Kidney (tissue), 14 donors: ENCODE data around the gene SYT13. TPM values are rescaled to one million over a fixed set of nuclear protein-coding genes. Genes with fewer than 3 reads are reported as not detected.

Experiments
- DNase-seq, 5 donors: peaks; one replicate each; pipeline ENCODE4 v3.0.0-alpha.2; 2013 to 2020
- FAIRE-seq: peaks from 2 replicates; lab custom pipeline; 2012; peaks lifted over from hg19 to GRCh38; lab: Jason Lieb, UNC
- H3K27ac ChIP-seq, 2 donors: one replicate each; pipeline ENCODE4 v1.7.0; 2013; ENCODE audit warnings: low read depth in 2 of 2, low read length in 2 of 2, inconsistent platforms in 1 of 2
- H3K27me3 ChIP-seq: one replicate; pipeline ENCODE4 v1.7.1; 2013; ENCODE audit warnings: low read length, inconsistent platforms; ENCODE audit not compliant: control insufficient read depth, insufficient read depth
- H3K36me3 ChIP-seq, 3 donors: one replicate each; pipeline versions ENCODE4 v1.7.0 to v1.7.1; 2013; ENCODE audit warnings: low read length in 3 of 3, control low read depth in 1 of 3, inconsistent platforms in 1 of 3; ENCODE audit not compliant: insufficient read depth in 3 of 3, control insufficient read depth in 2 of 3
- H3K4me1 ChIP-seq, 3 donors: one replicate each; pipeline versions ENCODE4 v1.7.0 to v1.7.1; 2013; ENCODE audit warnings: low read length in 3 of 3, inconsistent platforms in 1 of 3, low read depth in 1 of 3; ENCODE audit not compliant: control insufficient read depth in 2 of 3, insufficient read depth in 2 of 3
- H3K4me3 ChIP-seq, 3 donors: one replicate each; pipeline versions ENCODE4 v1.7.0 to v1.8.1; 2013; ENCODE audit warnings: low read length in 3 of 3, control low read depth in 1 of 3, inconsistent platforms in 1 of 3
- H3K9ac ChIP-seq, 3 donors: one replicate each; pipeline versions ENCODE4 v1.7.0 to v1.7.1; 2013; ENCODE audit warnings: low read length in 3 of 3, control low read depth in 1 of 3, inconsistent platforms in 1 of 3
- H3K9me3 ChIP-seq, 3 donors: one replicate each; pipeline versions ENCODE4 v1.7.0 to v1.7.1; 2013; ENCODE audit warnings: low read length in 3 of 3, control low read depth in 1 of 3, inconsistent platforms in 1 of 3; ENCODE audit not compliant: control insufficient read depth in 2 of 3, insufficient read depth in 1 of 3
- CTCF ChIP-seq: IDR thresholded peaks from 3 replicates; pipeline ENCODE4 v1.5.1; 2012; ENCODE audit warnings: mild to moderate bottlenecking, moderate library complexity, borderline replicate concordance; ENCODE audit not compliant: insufficient read depth; ENCODE audit errors: extremely low read depth
- intact Hi-C: fragments of 100-400 bp; cut with DNase I; formaldehyde crosslinking; loops from one replicate; pipeline ENCODE4 v1.11.1; 2022
- polyA plus RNA-seq: library from polyadenylated mRNA; stranded (reverse); fragments of 350-450 nt; fragmentation: Illumina TruSeq; extraction: RNeasy Lipid Tissue Mini Kit (QIAGEN cat#74804); gene quantifications from one replicate; pipeline ENCODE4 v1.2.3, GENCODE V29; 2014; ENCODE audit warnings: low read depth, low replicate concordance; ENCODE audit not compliant: insufficient read depth
- total RNA-seq: library from RNA; stranded (reverse); fragmentation: NEBNext Ultra II Directional; extraction: Animal tissue kit (Norgen Biotek cat#: 25700); gene quantifications from one replicate; pipeline ENCODE4 v1.2.1, GENCODE V29; 2021
- donor health status: control.
- donor health status: control.
- donor health status: control.
- donor health status: control.
- donor health status: control.
- donor health status: DM: yes; HTN: yes; CAD: no.
- donor health status: Normal renal cell carcinoma (clear cell type).

The SYT13 gene
- total and polyA plus RNA-seq, 2 donors from 2014 or later, result 6.8 to 16.4 TPM

GRCh38 chr11:45321031-45321595, 35.0 kb upstream of the SYT13 start:
- H3K9ac ChIP-seq, result no peak overlapping the region
- no peak for DNase-seq
- no peak overlapping the region for H3K4me3 ChIP-seq
- intact Hi-C loops, result loop anchor here (10.0 kb wide), 1 partner anchor 386 kb away; no protein-coding TSS in a partner anchor
- no peak for TF ChIP-seq CTCF
- H3K27ac ChIP-seq, result no peak overlapping the region
- no peak for FAIRE-seq
- H3K36me3 ChIP-seq, result no peaks in the 10 kb centered on the region
- no peaks in the 10 kb centered on the region for H3K27me3 ChIP-seq
- H3K4me1 ChIP-seq, result no peaks in the 10 kb centered on the region
- H3K9me3 ChIP-seq, result no peaks in the 10 kb centered on the region

GRCh38 chr11:45320371-45320770, 34.2 kb upstream of the SYT13 start:
- Histone ChIP-seq H3K9me3 (no peaks in the 10 kb centered on the region), H3K9ac (no peak overlapping the region), H3K36me3 (no peaks in the 10 kb centered on the region), H3K4me1 (no peaks in the 10 kb centered on the region), H3K27me3 (no peaks in the 10 kb centered on the region), H3K4me3 (no peak overlapping the region), H3K27ac (no peak overlapping the region)
- no peak for DNase-seq
- no peak for TF ChIP-seq CTCF
- no peak for FAIRE-seq
- intact Hi-C loops, result loop anchor here (10.0 kb wide), 1 partner anchor 386 kb away; no protein-coding TSS in a partner anchor

GRCh38 chr11:45319077-45319476, 32.9 kb upstream of the SYT13 start:
- H3K27ac ChIP-seq, result no peak overlapping the region
- H3K4me3 ChIP-seq, result no peak overlapping the region
- H3K4me1 ChIP-seq, result no peaks in the 10 kb centered on the region
- no peak for DNase-seq
- FAIRE-seq, result no peak
- intact Hi-C loops, result no loop called here
- H3K9ac ChIP-seq, result no peak overlapping the region
- no peak for TF ChIP-seq CTCF
- no peaks in the 10 kb centered on the region for H3K9me3 ChIP-seq
- no peaks in the 10 kb centered on the region for H3K27me3 ChIP-seq
- H3K36me3 ChIP-seq, result no peaks in the 10 kb centered on the region

GRCh38 chr11:45318516-45318915, 32.4 kb upstream of the SYT13 start:
- DNase-seq (no peak), FAIRE-seq (no peak)
- Histone ChIP-seq H3K9ac (no peak overlapping the region), H3K9me3 (no peaks in the 10 kb centered on the region), H3K27me3 (no peaks in the 10 kb centered on the region), H3K4me1 (no peaks in the 10 kb centered on the region), H3K36me3 (no peaks in the 10 kb centered on the region), H3K4me3 (no peak overlapping the region), H3K27ac (no peak overlapping the region)
- no peak for TF ChIP-seq CTCF
- intact Hi-C loops, result no loop called here
